Measurements from ENCODE around the gene OSCAR. TPM values are rescaled to one million over a fixed set of nuclear protein-coding genes. Genes with fewer than 3 reads are reported as not detected.
A peak's percentile ranks its signal among the peaks of the same experiment; 100 is the strongest.

OSCAR gene
- total and polyA plus RNA-seq, 2 of the 13 experiments (the other 11 are each of a cell fraction or from before 2014, with no cell fraction given), result 1.9 TPM; not detected in 1

GRCh38 chr19:54115109-54116063 lies 14.8 kb upstream of the OSCAR start, which contains the start of the genes PRPF31 and TFPT (continued):
- TF ChIP-seq SKIL (CRISPR knock-in tag; IDR thresholded peaks at IDR 0.05; ENCODE audit: borderline replicate concordance) (no peak), HMGA1 (CRISPR knock-in tag; conservative IDR thresholded peaks at IDR 0.05) (no peak), KDM6A (CRISPR knock-in tag; IDR thresholded peaks at IDR 0.05; ENCODE audit: low read depth) (no peak), HDAC1 (CRISPR knock-in tag; IDR thresholded peaks at IDR 0.05) (peak; percentile 99), FOXK2 (IDR thresholded peaks at IDR 0.05) (peak; percentile 67; the same call in 1 of the 2 replicates), ATF7-NPFF (CRISPR knock-in tag; IDR thresholded peaks at IDR 0.05; ENCODE audit: low read depth) (peak; percentile 61; the same call in 1 of the 2 replicates), ZFP91 (CRISPR knock-in tag; IDR thresholded peaks at IDR 0.05; ENCODE audit: borderline replicate concordance) (peak; percentile 93), ZNF562 (CRISPR knock-in tag; IDR thresholded peaks at IDR 0.05; ENCODE audit: borderline replicate concordance) (no peak), ELF1 (CRISPR knock-in tag; IDR thresholded peaks at IDR 0.05) (peak; percentile 87), SOX6 (IDR thresholded peaks at IDR 0.05) (no peak), SOX6 (CRISPR knock-in tag; IDR thresholded peaks at IDR 0.05) (peak; percentile 47; the same call in 1 of the 2 replicates), KMT2A (CRISPR knock-in tag; IDR thresholded peaks at IDR 0.05) (peak; percentile 61; the same call in 1 of the 2 replicates), HINFP (CRISPR knock-in tag; IDR thresholded peaks at IDR 0.05; ENCODE audit: low read depth) (peak; percentile 61; the same call in 1 of the 2 replicates), ZNF816 (CRISPR knock-in tag; IDR thresholded peaks at IDR 0.05; ENCODE audit: borderline replicate concordance) (peak; percentile 81), GMEB1 (CRISPR knock-in tag; IDR thresholded peaks at IDR 0.05; ENCODE audit: borderline replicate concordance) (peak; percentile 99), E2F5 (CRISPR knock-in tag; conservative IDR thresholded peaks at IDR 0.05) (0 out of 2 replicates have a peak, but pooled peaks have one; percentile 49), ZNF574 (CRISPR knock-in tag; IDR thresholded peaks at IDR 0.05) (peak; percentile 92)
